Right kidney (tissue), 1 donor: ENCODE measurements around the gene PARP16.

Source experiments
- DNase-seq: peaks from one replicate; pipeline ENCODE4 v3.0.0-alpha.2; 2016

PARP16 gene

GRCh38 chr15:65312400-65312916 lies 25.8 kb upstream of the PARP16 start:
- peak; percentile 60 for DNase-seq

GRCh38 chr15:65311760-65312159 lies 25.1 kb upstream of the PARP16 start:
- DNase-seq = peak; percentile 31

- DNase-seq = no peak
Observed at GRCh38 chr15:65310431-65311137, 23.9 kb upstream of the PARP16 start.

GRCh38 chr15:65309882-65310418 lies 23.3 kb upstream of the PARP16 start:
- DNase-seq = no peak

GRCh38 chr15:65307978-65308377 lies 21.3 kb upstream of the PARP16 start:
- DNase-seq = no peak

GRCh38 chr15:65306551-65306950 lies 19.9 kb upstream of the PARP16 start:
- no peak for DNase-seq

GRCh38 chr15:65305776-65306175 lies 19.1 kb upstream of the PARP16 start:
- DNase-seq = no peak

- no peak for DNase-seq
Observed at GRCh38 chr15:65305150-65305758, 18.6 kb upstream of the PARP16 start.

- peak; percentile 84 for DNase-seq
Observed at GRCh38 chr15:65304381-65305149, 17.9 kb upstream of the PARP16 start, which contains the start of gene RNU5B-1. RNU5B-1 (plus strand) TSS chr15:65304677.

GRCh38 chr15:65303687-65304380 lies 17.2 kb upstream of the PARP16 start:
- DNase-seq = peak; percentile 86

- DNase-seq = no peak
Observed at GRCh38 chr15:65302061-65302460, 15.4 kb upstream of the PARP16 start.

- DNase-seq = no peak
Observed at GRCh38 chr15:65300924-65301441, 14.3 kb upstream of the PARP16 start.

- DNase-seq = no peak
Observed at GRCh38 chr15:65298731-65299130, 12.0 kb upstream of the PARP16 start.

- DNase-seq = no peak
Observed at GRCh38 chr15:65292938-65293518, 6.3 kb upstream of the PARP16 start.

- DNase-seq = no peak
Observed at GRCh38 chr15:65290228-65290627, 3.5 kb upstream of the PARP16 start.

GRCh38 chr15:65289261-65289854 lies 2.7 kb upstream of the PARP16 start:
- DNase-seq = no peak

- no peak for DNase-seq
Observed at GRCh38 chr15:65287520-65287855, 805 bp upstream of the PARP16 start.

- peak; percentile 85 for DNase-seq
Observed at GRCh38 chr15:65286069-65286703, 497 bp downstream of the PARP16 start.

- DNase-seq = no peak
Observed at GRCh38 chr15:65285291-65286068, 1.2 kb downstream of the PARP16 start.

- no peak for DNase-seq
Observed at GRCh38 chr15:65278480-65278879, 8.2 kb downstream of the PARP16 start.
